VCaP (cell line): ENCODE data around the gene PUM2.
A peak's percentile ranks its signal among the peaks of the same experiment; 100 is the strongest.
"Not testable (repeated sequence)": the region's sequence is repeated elsewhere in the genome, so short reads cannot be mapped to it uniquely, and the experiment has no call there.

Experiments
- H3K27ac ChIP-seq: fragments of 450-650 bp; 2 replicates; pipeline ENCODE4 v1.5.1; 2017
- CTCF ChIP-seq: fragments of 450-650 bp; conservative IDR thresholded peaks from 2 replicates; pipeline ENCODE4 v1.5.1; 2017; ENCODE audit warnings: mild to moderate bottlenecking, moderate library complexity

PUM2 gene

GRCh38 chr2:20247084-20247483 is 103.6 kb downstream of the PUM2 start:
- TF ChIP-seq CTCF: no peak
- H3K27ac ChIP-seq: no peak overlapping the region

GRCh38 chr2:20243637-20244036 is 107.0 kb downstream of the PUM2 start:
- H3K27ac ChIP-seq: not testable (repeated sequence)

GRCh38 chr2:20242727-20243377 is 107.8 kb downstream of the PUM2 start:
- 0 out of 2 replicates have a peak, but pooled peaks have one; percentile 1 for TF ChIP-seq CTCF
- no peak overlapping the region for H3K27ac ChIP-seq

DNA sequence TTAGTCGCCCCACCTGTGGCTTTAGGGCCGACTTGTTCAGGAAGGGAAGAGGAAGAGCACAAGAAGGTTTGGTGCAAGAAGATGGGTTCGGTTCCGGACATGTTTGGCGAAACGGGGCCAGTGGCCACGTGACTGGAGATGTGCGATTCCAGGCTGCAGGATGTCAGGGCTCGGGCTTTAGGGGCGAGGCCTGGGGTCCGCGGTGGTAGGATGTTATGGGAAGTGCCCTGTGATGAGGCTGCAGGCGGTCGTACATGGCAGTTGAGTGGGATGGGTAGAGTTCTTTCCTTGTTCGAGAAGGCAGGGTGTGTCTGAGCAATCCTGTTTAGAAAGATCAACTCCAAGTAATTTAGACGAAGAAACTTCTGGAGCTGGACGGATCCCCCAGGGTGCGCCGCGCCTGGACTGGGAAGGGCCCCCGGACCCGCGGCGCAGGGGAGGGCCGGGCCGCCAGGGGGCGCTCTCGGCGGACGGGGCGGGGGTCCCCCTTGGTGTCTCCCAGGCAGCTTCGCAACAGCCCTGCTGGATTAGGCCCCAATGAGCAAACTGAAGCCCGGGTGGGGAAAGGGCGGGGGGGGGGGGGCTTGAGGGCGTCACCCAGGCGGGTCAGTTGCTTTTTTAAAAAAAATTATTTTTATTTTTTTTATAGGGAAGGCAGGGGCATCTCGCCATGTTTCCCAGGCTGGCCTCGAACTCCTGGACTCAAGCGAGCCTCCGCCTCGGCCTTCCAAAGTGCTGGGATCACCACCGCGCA is 108.5 kb downstream of the PUM2 start:
- no peak overlapping the region for H3K27ac ChIP-seq
- TF ChIP-seq CTCF: 0 out of 2 replicates have a peak, but pooled peaks have one; percentile 11

GRCh38 chr2:20240291-20240690 is 110.4 kb downstream of the PUM2 start:
- H3K27ac ChIP-seq: not testable (repeated sequence)

- H3K27ac ChIP-seq: no peak overlapping the region
- TF ChIP-seq CTCF: no peak
These were observed 114.1 kb downstream of the PUM2 start for GRCh38 chr2:20236496-20236895.

DNA sequence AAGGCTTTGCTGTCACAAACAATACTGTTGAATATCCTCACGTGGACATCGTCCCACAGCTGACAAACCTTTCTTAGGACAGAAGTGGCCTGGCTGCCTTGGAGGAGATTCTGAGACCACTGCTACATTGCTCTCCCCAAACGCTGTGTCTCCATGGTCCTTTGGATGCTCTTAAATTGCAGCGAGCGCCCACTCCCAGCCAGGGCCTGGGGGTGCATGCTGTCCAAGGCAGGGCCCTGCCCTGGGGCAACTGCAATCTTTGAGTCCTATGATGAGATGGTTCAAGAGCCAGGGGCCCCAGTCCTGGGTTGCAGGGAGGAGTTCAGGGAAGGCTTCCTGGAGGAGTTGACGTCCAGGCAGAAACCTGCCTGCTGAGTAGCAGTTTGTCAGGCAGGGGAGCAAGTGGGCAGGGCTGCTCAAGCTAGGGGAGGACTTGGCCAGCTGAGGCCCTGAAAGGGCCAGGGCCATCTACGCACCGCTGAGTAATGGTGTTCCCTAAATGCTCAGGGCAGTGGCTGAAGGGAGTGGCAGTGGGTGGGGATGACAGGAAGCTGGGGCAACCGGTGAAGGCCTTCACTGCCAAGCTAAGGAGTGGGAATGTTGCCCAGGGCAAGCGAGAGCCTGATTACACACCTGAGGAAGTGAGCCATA is 114.9 kb downstream of the PUM2 start:
- no peak overlapping the region for H3K27ac ChIP-seq
- no peak for TF ChIP-seq CTCF

- H3K27ac ChIP-seq: not testable (repeated sequence)
These were observed 116.0 kb downstream of the PUM2 start for GRCh38 chr2:20234597-20234996.

GRCh38 chr2:20232837-20233207 is 117.8 kb downstream of the PUM2 start:
- TF ChIP-seq CTCF: no peak
- peak overlapping the region; percentile 55 for H3K27ac ChIP-seq
